Measurements from ENCODE around the gene TMCC3. TPM values are rescaled to one million over a fixed set of nuclear protein-coding genes. Genes with fewer than 3 reads are reported as not detected.

The TMCC3 gene
- total RNA-seq, 1 donor from 2014 or later: 5.7 TPM

DNA sequence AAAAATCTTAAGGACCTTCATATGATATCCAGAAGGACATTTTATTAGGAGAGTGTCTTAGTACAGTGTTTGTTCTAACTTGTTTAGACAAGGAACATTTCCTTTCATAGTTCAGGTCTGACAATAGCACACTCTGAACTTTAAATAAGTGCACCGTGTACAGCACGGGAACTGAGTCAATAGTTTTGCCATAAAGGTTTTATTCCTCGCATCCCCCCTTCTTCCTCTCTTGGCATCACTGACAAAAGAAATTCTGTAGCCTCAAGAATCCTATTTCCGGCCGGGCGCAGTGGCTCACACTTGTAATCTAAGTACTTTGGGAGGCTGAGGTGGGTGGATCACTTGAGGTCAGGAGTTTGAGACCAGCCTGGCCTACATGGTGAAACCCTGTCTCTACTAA, 58.3 kb downstream of the TMCC3 start:
- DNase-seq: no peak
- peaks cover 1% of the 10 kb centered on the region for H3K27me3 Mint-ChIP-seq (ENCODE audit: unreplicated experiment)
- H3K36me3 Mint-ChIP-seq (ENCODE audit: unreplicated experiment): no peaks in the 10 kb centered on the region
- H3K4me1 Mint-ChIP-seq (ENCODE audit: low read depth, unreplicated experiment): peaks cover 2% of the 10 kb centered on the region
- H3K9me3 Mint-ChIP-seq (ENCODE audit: unreplicated experiment): no peaks in the 10 kb centered on the region
- TF ChIP-seq, protein P1, sequence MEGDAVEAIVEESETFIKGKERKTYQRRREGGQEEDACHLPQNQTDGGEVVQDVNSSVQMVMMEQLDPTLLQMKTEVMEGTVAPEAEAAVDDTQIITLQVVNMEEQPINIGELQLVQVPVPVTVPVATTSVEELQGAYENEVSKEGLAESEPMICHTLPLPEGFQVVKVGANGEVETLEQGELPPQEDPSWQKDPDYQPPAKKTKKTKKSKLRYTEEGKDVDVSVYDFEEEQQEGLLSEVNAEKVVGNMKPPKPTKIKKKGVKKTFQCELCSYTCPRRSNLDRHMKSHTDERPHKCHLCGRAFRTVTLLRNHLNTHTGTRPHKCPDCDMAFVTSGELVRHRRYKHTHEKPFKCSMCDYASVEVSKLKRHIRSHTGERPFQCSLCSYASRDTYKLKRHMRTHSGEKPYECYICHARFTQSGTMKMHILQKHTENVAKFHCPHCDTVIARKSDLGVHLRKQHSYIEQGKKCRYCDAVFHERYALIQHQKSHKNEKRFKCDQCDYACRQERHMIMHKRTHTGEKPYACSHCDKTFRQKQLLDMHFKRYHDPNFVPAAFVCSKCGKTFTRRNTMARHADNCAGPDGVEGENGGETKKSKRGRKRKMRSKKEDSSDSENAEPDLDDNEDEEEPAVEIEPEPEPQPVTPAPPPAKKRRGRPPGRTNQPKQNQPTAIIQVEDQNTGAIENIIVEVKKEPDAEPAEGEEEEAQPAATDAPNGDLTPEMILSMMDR (IDR thresholded peaks at IDR 0.05; ENCODE audit: partially characterized antibody, unreplicated experiment): no peak
- no peak overlapping the region for H3K4me3 Mint-ChIP-seq (ENCODE audit: unreplicated experiment)
- H3K27ac Mint-ChIP-seq (ENCODE audit: unreplicated experiment): no peak overlapping the region

DNA sequence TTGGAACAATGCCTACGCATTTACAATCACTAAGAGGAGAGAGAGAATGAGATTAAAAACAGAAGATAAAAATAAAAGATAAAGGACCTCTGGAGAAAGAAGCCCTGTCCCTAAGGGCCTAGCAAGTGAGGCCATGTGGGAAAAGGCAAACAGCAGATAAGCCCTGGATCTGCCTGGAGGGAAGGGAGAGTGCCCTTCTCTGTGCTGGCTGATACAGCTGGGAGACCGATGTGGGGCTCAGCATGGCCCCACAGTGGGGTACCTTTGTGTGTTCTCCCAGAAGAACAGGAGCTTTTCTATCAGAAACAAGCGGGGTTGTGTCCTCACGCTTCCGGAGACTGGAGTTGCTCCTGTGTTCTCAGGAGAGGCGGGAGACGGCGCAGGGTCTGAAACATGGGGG, 59.9 kb downstream of the TMCC3 start:
- H3K27me3 Mint-ChIP-seq (ENCODE audit: unreplicated experiment): peaks cover 1% of the 10 kb centered on the region
- H3K4me3 Mint-ChIP-seq (ENCODE audit: unreplicated experiment): no peak overlapping the region
- DNase-seq: no peak
- no peaks in the 10 kb centered on the region for H3K36me3 Mint-ChIP-seq (ENCODE audit: unreplicated experiment)
- H3K9me3 Mint-ChIP-seq (ENCODE audit: unreplicated experiment): no peaks in the 10 kb centered on the region
- peaks cover 5% of the 10 kb centered on the region for H3K4me1 Mint-ChIP-seq (ENCODE audit: low read depth, unreplicated experiment)
- TF ChIP-seq, protein P1 (IDR thresholded peaks at IDR 0.05; ENCODE audit: partially characterized antibody, unreplicated experiment): no peak
- H3K27ac Mint-ChIP-seq (ENCODE audit: unreplicated experiment): no peak overlapping the region

DNA sequence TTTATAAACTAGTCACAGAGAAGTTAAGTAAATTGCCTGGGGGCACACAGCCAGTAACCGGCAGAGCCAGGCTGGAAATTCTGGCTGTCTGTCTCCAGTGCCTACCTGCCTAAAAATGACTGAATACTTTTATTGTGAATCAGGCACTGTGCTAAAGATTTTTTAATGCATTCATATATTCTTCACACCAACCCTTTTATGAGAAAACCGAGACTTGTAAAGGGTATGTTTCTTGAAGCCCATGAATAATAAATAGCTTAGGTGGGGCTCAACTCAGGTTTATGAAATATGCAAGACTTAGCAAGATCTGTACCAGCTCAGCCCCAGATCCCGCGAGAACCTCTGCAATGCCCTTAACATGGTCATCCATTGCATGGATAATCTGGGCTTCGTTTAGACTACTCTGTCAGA, 60.8 kb downstream of the TMCC3 start:
- Mint-ChIP-seq H3K4me3 (ENCODE audit: unreplicated experiment) (no peak overlapping the region), H3K36me3 (ENCODE audit: unreplicated experiment) (no peaks in the 10 kb centered on the region), H3K27me3 (ENCODE audit: unreplicated experiment) (peaks cover 1% of the 10 kb centered on the region), H3K27ac (ENCODE audit: unreplicated experiment) (no peak overlapping the region), H3K9me3 (ENCODE audit: unreplicated experiment) (no peaks in the 10 kb centered on the region), H3K4me1 (ENCODE audit: low read depth, unreplicated experiment) (peaks cover 5% of the 10 kb centered on the region)
- TF ChIP-seq, protein P1 (IDR thresholded peaks at IDR 0.05; ENCODE audit: partially characterized antibody, unreplicated experiment): no peak
- no peak for DNase-seq

DNA sequence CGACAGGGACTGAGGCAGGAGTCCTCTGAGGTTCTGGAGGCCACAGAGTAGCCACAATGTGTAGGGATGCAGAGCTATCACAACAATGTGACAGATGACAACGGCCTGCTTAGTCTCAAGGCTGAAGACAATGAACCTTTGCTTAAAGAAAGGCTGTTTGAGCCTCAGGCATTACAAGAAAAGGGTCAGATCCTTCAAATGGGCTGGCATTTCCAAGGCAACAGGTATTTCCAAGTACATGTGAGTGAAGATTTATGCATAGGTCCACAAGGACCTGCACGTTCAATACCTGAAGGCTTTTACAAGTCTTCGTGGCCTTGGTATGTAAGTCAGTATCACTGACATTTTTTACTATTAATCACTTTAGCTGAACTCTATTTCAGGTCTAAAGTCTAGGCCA, 62.0 kb downstream of the TMCC3 start:
- Mint-ChIP-seq H3K9me3 (ENCODE audit: unreplicated experiment) (no peaks in the 10 kb centered on the region), H3K4me1 (ENCODE audit: low read depth, unreplicated experiment) (peaks cover 4% of the 10 kb centered on the region), H3K27ac (ENCODE audit: unreplicated experiment) (no peak overlapping the region), H3K27me3 (ENCODE audit: unreplicated experiment) (peaks cover 1% of the 10 kb centered on the region), H3K4me3 (ENCODE audit: unreplicated experiment) (no peak overlapping the region), H3K36me3 (ENCODE audit: unreplicated experiment) (no peaks in the 10 kb centered on the region)
- DNase-seq: no peak
- TF ChIP-seq, protein P1 (IDR thresholded peaks at IDR 0.05; ENCODE audit: partially characterized antibody, unreplicated experiment): no peak

DNA sequence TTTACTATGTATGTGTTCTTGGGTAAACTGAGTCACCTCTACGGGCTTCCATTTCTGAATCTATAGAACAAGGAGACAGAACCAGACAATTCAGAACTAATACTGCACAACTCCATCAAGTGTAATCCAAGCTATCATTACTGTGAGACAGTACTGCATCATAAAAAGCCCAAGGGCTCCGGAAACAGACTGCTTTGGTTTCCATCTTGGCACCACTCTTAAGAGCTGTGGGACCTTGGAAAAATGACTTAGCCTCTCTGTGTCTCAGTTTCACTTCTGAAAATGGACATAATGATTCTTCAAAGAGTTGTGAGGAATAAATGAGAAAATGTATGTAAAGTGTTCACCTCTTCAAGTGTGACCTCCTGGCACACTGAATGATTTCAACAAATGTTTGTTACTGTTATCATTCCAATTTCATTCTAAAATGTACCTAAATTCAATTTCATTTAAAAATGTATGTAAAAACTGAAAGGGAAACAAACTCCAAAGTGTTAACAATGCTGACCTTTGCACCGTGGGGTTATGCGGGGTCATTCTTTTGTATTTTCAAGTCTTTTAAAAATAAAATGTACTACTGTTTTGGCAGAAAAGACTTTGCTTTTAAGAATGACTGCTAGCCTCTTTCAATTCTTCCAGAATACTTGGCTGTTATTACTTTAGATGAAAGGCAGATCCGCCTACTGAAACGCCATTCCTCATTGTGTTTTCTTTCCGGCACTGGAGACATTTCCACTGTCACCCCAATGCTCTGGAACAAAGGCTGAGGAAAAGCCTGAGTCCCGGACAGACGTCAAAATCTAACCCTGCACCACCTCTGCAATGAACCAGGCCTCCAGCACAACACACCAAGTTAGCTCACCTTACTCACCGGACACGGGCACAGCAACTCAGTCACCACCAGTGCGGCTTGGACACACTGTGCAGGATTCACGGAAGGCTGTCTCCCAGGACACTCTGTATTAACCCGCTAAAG, 62.8 kb downstream of the TMCC3 start:
- H3K4me1 Mint-ChIP-seq (ENCODE audit: low read depth, unreplicated experiment): peaks cover 4% of the 10 kb centered on the region
- H3K4me3 Mint-ChIP-seq (ENCODE audit: unreplicated experiment): no peak overlapping the region
- H3K27ac Mint-ChIP-seq (ENCODE audit: unreplicated experiment): no peak overlapping the region
- H3K9me3 Mint-ChIP-seq (ENCODE audit: unreplicated experiment): no peaks in the 10 kb centered on the region
- no peak for DNase-seq
- peaks cover 1% of the 10 kb centered on the region for H3K27me3 Mint-ChIP-seq (ENCODE audit: unreplicated experiment)
- TF ChIP-seq, protein P1 (IDR thresholded peaks at IDR 0.05; ENCODE audit: partially characterized antibody, unreplicated experiment): no peak
- H3K36me3 Mint-ChIP-seq (ENCODE audit: unreplicated experiment): no peaks in the 10 kb centered on the region

Measured in glutamatergic neuron (in vitro differentiated cells).